ENCODE data around the gene ATP2A3.

ATP2A3 gene

GRCh38 chr17:3965118-3965800 is 1.0 kb upstream of the ATP2A3 start:
- H3K4me3 ChIP-seq (ENCODE audit: low read depth, low read length): peak overlapping the region; percentile 44
- DNase-seq (ENCODE audit: low read depth): peak; percentile 28
- TF ChIP-seq CTCF (conservative IDR thresholded peaks at IDR 0.05; ENCODE audit: low read depth, low read length): peak; percentile 13

- no peak for DNase-seq (ENCODE audit: low read depth)
- no peak for TF ChIP-seq CTCF (conservative IDR thresholded peaks at IDR 0.05; ENCODE audit: low read depth, low read length)
- no peak overlapping the region for H3K4me3 ChIP-seq (ENCODE audit: low read depth, low read length)
Observed at GRCh38 chr17:3963237-3964201, 718 bp downstream of the ATP2A3 start.

- no peak for TF ChIP-seq CTCF (conservative IDR thresholded peaks at IDR 0.05; ENCODE audit: low read depth, low read length)
- DNase-seq (ENCODE audit: low read depth): no peak
- H3K4me3 ChIP-seq (ENCODE audit: low read depth, low read length): no peak overlapping the region
Observed at GRCh38 chr17:3962965-3963236, 1.3 kb downstream of the ATP2A3 start.

GRCh38 chr17:3962217-3962964 is 1.8 kb downstream of the ATP2A3 start:
- H3K4me3 ChIP-seq (ENCODE audit: low read depth, low read length): no peak overlapping the region
- no peak for DNase-seq (ENCODE audit: low read depth)
- no peak for TF ChIP-seq CTCF (conservative IDR thresholded peaks at IDR 0.05; ENCODE audit: low read depth, low read length)

GRCh38 chr17:3961564-3962047 is 2.6 kb downstream of the ATP2A3 start:
- DNase-seq (ENCODE audit: low read depth): no peak
- no peak for TF ChIP-seq CTCF (conservative IDR thresholded peaks at IDR 0.05; ENCODE audit: low read depth, low read length)
- H3K4me3 ChIP-seq (ENCODE audit: low read depth, low read length): no peak overlapping the region

- H3K4me3 ChIP-seq (ENCODE audit: low read depth, low read length): no peak overlapping the region
- no peak for DNase-seq (ENCODE audit: low read depth)
Observed at GRCh38 chr17:3960764-3961163, 3.5 kb downstream of the ATP2A3 start.

More at GRCh38 chr17:3960764-3961163, 3.5 kb downstream of the ATP2A3 start:
- TF ChIP-seq CTCF (conservative IDR thresholded peaks at IDR 0.05; ENCODE audit: low read depth, low read length): no peak
